PFSK-1 (cell line): ENCODE results near the gene MAMDC4. TPM values are rescaled to one million over a fixed set of nuclear protein-coding genes. Genes with fewer than 3 reads are reported as not detected.

Experiments used
- FOXP2 ChIP-seq: optimal IDR thresholded peaks from 2 replicates; pipeline ENCODE3; 2011; ENCODE audit warnings: borderline replicate concordance, control low read depth, inconsistent platforms; ENCODE audit not compliant: insufficient read depth; ENCODE audit errors: extremely low read length, extremely low read depth
- POLR2AphosphoS5 ChIP-seq: IDR thresholded peaks from 2 replicates; pipeline ENCODE4 v1.6.1; 2012; ENCODE audit warnings: low read depth, mild to moderate bottlenecking, control low read depth, low read length, moderate library complexity
- REST ChIP-seq, 2 experiments: IDR thresholded peaks; 2 replicates each; pipeline versions ENCODE4 v1.6.1 to v1.8.0; 2011 to 2012; ENCODE audit warnings: low read depth in 2 of 2, low read length in 2 of 2, control low read depth in 1 of 2, inconsistent platforms in 1 of 2, mild to moderate bottlenecking in 1 of 2, moderate library complexity in 1 of 2; ENCODE audit not compliant: insufficient read depth in 1 of 2
- SIN3A ChIP-seq: IDR thresholded peaks from 2 replicates; pipeline ENCODE4 v1.6.1; 2012; ENCODE audit warnings: mild to moderate bottlenecking, low read length, moderate library complexity, borderline replicate concordance; ENCODE audit not compliant: insufficient read depth
- TAF1 ChIP-seq: IDR thresholded peaks from 2 replicates; pipeline ENCODE4 v1.6.1; 2012; ENCODE audit warnings: low read length, control low read depth, borderline replicate concordance; ENCODE audit not compliant: insufficient read depth
- polyA plus RNA-seq: library from polyadenylated mRNA; unstranded; fragments of >200 nt; gene quantifications from one replicate; pipeline ENCODE4 v1.2.1, GENCODE V29; 2012; ENCODE audit warnings: low read depth, missing spikeins; ENCODE audit not compliant: insufficient read length

The MAMDC4 gene
- 13.9 TPM for polyA plus RNA-seq

- TF ChIP-seq POLR2AphosphoS5 (no peak), REST (IDR thresholded peaks at IDR 0.05; ENCODE audit: insufficient read depth in 1 of 2, low read depth in 2 of 2, low read length in 2 of 2) (no peak), FOXP2 (no peak), SIN3A (no peak), TAF1 (no peak)
Observed at GRCh38 chr9:136851941-136852663, at the start of gene MAMDC4. Gene MAMDC4, plus strand, starts transcription at chr9:136852346. Its CDS starts 71 bp downstream, at chr9:136852417.

DNA sequence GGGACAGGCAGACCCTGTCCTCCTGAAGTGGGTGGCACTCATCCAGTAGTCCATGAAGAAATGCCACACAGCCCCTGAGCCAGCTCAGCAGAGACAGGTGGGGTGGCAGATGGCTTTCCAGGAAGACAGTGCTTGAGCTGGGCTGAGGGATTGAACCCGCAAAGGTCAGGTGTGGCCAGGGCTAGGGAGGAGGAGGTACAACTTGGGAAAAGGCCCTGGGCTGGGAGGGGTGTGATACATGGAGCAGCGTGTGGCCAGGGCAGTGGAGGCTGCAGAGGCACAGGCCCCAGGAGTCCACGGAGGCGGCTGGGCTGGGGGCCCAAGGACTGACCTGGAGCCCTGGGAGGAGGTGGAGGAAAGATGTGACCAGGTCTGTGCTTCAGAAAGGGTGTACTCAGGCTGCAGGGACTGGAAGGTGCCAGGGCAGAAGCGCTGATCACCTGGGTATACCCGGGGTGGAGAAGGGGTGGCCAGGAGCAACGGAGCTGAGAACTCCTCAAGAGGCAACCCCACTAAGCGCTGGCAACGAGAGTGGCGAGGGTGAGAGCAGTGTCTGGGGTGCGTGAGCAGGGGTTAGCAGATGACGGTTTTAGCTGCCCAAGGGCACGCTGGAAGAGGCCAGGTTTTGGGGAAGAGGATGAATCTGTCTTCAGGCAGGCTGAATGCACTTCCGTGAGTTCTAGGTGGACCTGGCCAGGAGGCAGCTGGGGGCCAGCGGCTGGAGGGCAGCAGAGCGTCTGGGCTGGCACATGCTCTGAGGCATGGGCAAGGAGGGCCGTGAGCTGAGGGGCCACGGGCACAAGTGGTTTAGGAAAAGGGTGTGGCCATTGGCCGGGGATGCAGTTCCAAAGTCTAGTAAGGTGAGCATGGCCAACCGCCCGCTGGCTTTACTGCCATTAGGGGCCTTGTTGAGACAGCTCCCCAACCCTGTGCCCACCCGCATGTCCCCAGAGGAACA, 48.3 kb upstream of the MAMDC4 start:
- TF ChIP-seq FOXP2 (no peak), TAF1 (no peak), POLR2AphosphoS5 (no peak), SIN3A (no peak), REST (IDR thresholded peaks at IDR 0.05; ENCODE audit: insufficient read depth in 1 of 2, low read depth in 2 of 2, low read length in 2 of 2) (no peak)

- no peak for TF ChIP-seq TAF1
- no peak for TF ChIP-seq FOXP2
- no peak for TF ChIP-seq REST (IDR thresholded peaks at IDR 0.05; ENCODE audit: insufficient read depth in 1 of 2, low read depth in 2 of 2, low read length in 2 of 2)
- no peak for TF ChIP-seq POLR2AphosphoS5
- TF ChIP-seq SIN3A, result no peak
Observed at GRCh38 chr9:136804509-136805206, 47.5 kb upstream of the MAMDC4 start.

DNA sequence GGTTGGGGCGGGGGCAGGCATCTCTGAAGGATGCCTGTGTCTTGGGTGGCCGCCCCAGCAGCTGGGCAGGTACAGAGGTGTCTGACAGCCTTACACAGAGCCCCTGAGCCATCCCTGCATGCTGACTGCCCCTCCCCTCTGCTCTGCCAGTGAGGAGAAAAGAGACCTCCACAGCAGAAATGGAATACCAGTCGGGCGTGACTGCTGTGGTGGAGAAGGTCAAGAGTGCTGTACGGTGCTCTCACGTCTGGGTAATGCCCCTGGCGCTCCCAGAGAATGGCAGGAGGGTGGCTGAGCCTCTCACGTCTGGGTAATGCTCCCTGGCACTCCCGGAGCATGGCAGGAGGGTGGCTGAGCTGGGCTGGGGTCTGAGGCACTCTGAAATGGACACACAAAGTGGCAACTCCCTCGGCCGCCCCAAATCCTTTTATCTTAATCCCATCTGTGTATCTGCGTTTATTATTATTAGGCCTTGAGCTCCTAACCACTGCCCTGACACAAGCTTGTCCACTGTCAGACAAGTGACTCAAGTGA, 46.9 kb upstream of the MAMDC4 start:
- TF ChIP-seq SIN3A (no peak), TAF1 (no peak), REST (IDR thresholded peaks at IDR 0.05; ENCODE audit: insufficient read depth in 1 of 2, low read depth in 2 of 2, low read length in 2 of 2) (no peak), FOXP2 (no peak), POLR2AphosphoS5 (no peak)
